Activated CD4-positive, alpha-beta T cell treated with anti-CD3 and anti-CD28 coated beads, Interleukin-2, Interleukin-6, amounts not matched to agents 100 ng/mL and 50 ng/mL, durations not matched to agents 16 hours and 8 hours (primary cell): Measurements from ENCODE around the gene LITAF.

Experiments
- DNase-seq: peaks from one replicate; pipeline ENCODE4 v3.0.0-alpha.2; 2020

The LITAF gene

DNA sequence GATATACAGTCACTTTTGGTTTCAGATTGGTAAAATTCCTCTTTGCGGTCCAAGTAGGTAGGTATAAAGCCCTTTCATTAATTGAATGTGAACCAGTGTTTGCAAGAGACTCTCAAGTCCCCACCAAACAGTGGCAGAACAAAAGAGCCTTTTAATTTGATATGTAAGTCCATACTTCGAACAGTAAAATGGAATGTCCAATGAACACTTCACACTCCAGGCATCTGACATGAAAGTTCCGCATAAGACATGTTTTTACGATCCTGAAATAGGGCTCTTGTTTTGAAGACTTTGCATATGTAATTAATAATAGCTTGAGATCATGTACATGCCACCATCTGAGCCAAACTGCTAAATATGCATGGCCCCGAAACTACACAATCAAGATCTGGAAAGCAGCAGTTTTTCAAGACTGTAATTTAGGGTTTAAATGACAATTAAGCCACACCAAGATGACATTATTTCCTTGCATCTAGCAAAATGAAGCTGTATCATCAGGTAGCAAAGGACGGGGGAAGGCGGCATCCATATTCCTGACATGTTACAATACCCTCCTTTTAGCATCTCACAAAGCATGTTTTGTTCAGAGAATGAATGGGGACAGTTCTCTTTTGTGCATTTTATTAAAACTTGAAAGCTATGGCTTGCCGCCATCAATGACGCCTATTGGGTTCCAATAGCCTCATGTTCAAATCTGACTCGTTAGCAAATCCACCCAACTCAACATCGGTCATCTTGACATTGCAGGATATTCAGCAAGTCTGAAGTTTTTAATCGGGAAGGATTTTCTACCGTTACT, 39.4 kb downstream of the LITAF start:
- no peak for DNase-seq

DNA sequence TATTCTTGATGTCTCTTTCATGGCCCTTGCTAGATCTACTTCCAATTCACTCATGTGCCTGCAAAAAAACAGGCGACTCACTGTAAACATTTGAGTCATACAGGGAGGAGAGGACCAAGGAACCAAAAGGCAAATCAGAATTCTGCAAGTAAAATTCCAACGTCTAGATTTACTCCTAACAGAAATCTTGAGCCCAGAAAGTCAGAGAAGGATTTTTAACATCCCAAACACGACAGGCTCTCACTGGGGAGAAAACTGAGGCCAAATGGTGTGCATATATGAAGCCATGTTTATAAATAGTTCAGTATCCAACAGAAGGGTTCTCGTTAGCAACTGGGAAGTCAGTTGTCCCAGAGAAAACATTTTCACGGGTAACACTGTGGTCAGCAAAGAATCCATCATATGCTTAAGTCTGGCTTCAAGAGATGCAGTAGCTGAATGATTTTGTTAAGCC, 40.1 kb downstream of the LITAF start:
- no peak for DNase-seq

DNA sequence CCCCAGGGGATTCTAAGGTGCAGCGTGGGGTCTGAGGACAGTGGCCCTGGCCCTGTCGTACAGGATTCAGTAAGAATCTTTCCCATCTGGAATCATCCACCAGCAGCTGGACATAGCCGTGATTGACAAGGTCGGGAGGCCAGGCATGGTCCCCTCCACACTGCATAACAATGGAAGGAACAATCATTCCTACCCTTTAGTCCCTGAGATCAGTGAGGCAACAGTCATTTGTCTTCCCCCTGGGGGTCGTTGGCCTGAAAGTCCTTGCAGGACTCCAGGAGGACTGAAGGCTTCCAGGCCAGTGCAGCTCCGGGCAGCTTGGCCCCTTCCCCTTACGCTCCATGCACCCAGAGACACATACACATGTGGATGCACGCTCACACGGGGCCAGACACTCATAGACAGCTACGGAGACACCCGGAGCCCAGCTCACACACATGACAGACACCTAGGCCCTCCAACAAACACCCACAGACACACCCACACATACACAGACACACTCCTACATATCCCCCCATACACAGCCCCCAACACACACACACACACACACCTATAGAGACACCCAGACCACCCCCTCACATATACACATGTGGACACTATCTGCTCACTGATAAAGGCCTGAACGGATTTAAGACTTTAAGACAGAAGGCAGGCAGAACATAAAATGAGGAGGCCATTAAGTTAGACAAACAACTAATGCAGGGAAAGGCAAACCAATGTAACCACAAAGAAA, 42.9 kb downstream of the LITAF start:
- DNase-seq, result no peak

DNA sequence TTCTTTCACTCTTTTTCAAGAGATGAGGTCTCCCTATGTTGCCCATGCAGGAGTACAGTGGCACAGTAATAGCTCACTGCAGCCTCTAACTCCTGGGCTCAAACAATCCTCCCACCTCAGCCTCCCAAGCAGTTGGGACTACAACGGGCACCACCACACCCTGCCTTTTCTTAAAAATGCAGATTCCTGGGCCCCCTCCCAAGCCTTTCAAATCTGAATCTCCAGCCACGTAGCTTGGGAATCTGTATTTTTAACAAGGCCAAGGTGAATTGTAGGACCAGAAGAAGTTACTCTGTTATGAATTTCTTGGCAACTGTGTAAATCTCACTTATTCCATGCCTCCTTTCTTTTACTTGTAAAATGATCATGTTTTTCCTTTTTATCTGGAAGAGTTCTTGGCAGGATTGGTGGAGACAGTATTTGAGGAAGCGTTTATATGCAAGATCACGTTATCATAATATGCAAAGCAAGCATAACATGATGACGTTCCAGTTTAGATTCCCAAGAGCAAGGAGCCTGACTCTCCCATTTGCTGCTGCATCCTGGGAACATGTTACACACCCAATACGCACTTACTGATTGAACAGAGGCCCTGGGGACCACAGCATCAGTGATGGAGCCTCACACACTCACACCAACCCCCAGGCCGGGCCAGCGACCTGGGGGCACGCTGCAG, 44.5 kb downstream of the LITAF start:
- DNase-seq, result no peak

DNA sequence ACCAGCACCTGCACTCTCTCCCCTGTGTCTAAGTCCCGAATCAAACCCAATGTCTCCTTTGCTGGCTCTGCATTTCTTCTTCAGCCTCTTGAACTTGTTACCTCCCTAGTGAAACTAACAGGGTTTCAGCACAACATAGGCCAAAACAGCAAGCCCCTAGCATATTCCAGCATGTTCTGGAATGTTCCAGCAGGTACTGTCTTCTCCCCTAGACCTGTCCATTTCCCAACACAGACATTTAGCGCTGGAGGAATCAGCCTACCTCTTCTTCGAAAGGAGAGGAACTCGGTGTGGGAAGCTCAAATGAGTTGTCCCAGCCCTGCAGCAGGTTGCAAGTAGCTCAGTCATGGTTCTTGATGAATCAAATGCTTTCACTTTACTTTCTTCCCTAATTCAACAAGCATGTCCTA, 47.1 kb downstream of the LITAF start:
- DNase-seq, result no peak

DNA sequence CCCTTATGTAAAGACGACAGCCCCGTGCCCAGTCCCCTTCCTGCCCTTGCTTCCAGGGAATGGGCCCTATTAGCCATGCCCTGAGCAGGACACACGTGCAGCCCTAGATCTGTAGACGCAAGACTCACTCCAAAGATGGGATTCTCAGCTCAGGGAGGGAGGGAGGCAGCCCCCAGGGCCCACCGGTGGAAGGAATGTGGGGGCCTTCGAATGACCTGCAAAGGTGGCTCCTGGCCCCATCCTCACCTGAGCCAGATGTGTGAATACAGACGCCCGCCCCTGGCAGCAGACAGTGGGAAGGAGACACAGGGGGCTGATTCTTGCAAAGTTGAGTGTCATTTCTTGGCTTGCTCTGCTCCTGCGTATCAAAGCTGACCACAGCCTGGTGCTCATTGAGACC, 47.8 kb downstream of the LITAF start:
- DNase-seq, result no peak

- DNase-seq, result no peak
These were observed 50.4 kb downstream of the LITAF start for GRCh38 chr16:11536104-11536866.

DNA sequence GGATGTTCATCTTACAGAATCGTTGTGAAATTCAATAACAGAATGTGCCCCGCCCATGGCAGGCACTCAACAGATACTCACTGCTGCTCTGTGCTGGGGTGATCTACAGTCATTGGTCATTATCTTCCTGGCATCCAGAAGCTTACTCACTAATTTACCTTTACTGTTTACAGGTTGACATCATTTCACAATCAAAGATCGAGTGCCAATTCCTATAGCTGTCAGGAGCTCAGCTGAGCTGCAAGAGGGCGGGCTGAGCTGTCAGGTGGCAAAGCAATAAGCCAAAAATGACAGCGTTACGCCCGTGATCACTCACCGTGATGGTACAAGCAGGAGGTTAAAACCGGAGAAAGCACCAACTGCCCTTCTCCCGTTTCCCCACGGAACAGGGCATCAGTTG, 51.2 kb downstream of the LITAF start:
- DNase-seq, result no peak

GRCh38 chr16:11534262-11534661, 52.5 kb downstream of the LITAF start:
- no peak for DNase-seq

GRCh38 chr16:11533588-11533987, 53.1 kb downstream of the LITAF start:
- no peak for DNase-seq

DNA sequence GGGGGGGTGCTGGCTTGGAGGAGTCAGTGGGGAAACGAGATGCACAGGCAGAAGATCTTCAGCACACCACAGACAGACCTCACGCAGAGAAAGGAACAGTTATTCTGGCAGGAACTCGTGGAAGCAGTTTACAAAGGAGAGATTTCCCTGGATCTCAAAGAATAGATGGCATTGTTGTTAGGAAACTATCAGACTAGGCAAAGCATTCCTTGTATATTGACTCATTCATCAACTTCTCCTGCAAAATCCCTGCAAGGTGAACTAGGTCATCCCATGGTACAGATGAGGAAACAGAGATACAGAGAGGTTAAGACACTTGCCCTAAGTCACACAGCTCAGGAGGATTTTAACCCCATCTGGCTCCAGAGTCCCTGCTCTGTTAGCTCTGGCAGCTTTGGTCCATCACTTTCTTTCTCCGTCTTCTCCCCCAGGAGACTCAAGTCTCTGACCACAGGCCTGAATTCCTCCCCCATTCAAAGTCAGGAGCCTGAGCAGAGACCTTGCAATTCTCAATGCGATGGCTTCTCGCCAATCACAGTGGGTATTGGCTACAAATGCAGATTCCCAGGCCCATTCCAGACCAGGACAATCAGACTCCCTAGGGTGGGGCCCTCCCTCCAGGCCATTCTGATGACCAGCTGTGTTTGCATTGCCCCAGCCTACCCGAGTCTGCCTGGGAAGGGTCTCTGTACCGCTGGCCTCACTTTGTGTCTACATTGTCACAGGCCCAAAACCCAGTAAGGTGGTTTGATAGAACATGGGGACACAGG, 56.4 kb downstream of the LITAF start:
- DNase-seq, result no peak

DNA sequence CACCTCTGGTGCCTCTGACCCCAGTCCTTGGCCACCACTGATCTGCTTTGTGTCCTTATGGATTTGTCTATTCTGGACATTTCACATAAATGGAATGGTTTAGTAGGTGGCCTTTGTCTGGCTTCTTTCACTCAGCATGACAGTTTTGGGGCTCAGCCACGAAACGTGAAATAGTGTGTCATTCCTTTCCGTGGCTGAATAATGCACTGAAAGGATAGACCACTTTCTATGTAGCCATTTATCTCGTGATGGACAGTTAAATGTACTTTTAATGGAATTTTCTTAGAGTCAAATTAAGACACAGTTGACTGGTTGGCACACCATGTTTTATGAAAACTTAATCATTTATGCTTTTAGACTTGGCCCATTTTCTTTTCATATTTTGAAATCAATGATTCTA, 57.4 kb downstream of the LITAF start:
- no peak for DNase-seq

DNA sequence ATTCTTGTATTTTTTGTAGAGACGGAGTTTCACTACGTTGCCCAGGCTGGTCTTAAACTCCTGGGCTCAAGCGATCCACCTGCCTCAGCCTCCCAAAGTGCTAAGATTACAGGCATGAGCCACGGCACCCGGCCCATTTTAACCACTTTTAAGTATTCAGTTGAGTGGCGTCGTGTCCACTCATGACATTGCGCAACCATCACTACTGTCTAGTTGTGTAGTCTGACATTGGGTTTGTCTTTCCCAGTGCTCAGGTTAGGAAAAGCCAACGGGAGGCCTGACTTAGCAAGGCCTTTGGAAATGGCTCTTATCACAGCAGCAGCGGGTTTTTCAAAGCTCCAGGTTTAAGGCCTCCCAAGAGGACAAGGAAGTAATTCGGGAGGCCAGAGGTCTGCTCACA, 58.7 kb downstream of the LITAF start:
- DNase-seq, result no peak

GRCh38 chr16:11526655-11527350, 59.9 kb downstream of the LITAF start:
- DNase-seq, result no peak

DNA sequence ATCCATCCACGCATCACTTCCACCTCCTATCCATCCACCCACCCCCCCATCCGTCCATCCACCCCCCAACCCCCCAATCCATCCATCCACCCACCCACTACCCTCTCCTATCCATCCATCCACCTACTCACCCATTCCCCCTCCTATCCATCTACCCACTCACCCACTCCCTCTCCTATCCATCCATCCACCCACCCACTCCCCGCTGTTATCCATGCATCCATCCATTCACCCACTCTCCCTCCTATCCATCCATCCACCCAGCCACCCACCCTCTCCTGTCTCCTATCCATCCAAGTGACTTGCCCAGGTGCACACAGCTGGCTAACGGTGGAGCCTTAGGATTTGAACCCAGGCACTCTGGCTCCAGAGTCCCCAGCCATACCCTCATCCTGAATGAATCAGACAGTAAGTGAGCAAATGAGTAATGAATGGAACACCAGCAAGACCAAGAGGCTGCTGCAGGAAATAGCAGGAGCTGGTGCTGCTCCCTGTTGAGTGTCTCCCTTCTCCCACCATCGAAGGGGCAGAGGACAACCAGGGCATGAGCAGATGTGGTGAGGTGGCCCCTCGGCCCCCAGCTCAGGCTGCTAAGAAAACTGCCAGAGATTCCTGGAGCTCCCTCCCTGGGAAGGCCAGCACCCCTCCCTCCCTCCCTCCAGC, 62.5 kb downstream of the LITAF start:
- no peak for DNase-seq

- no peak for DNase-seq
These were observed 65.7 kb downstream of the LITAF start for GRCh38 chr16:11521055-11521454.

GRCh38 chr16:11520442-11520841, 66.3 kb downstream of the LITAF start:
- DNase-seq, result no peak

- no peak for DNase-seq
These were observed 68.8 kb downstream of the LITAF start for GRCh38 chr16:11517961-11518360.

- DNase-seq, result no peak
These were observed 70.9 kb downstream of the LITAF start for GRCh38 chr16:11515540-11516430.

- DNase-seq, result no peak
These were observed 72.4 kb downstream of the LITAF start for GRCh38 chr16:11514283-11514682.
